SIG-M5 treated with dmso at 0.1 percent for 504 hours (cell line): ENCODE measurements around the gene NCBP3.
"Not testable (repeated sequence)": the region's sequence is repeated elsewhere in the genome, so short reads cannot be mapped to it uniquely, and the experiment has no call there.

ENCODE experiments used
- DNase-seq: peaks from one replicate; lab custom pipeline; 2025; ENCODE audit not compliant: unreplicated experiment; lab: John Stamatoyannopoulos, UW

NCBP3 gene

GRCh38 chr17:3794557-3795389 lies 51.3 kb downstream of the NCBP3 start:
- no peak for DNase-seq

DNA sequence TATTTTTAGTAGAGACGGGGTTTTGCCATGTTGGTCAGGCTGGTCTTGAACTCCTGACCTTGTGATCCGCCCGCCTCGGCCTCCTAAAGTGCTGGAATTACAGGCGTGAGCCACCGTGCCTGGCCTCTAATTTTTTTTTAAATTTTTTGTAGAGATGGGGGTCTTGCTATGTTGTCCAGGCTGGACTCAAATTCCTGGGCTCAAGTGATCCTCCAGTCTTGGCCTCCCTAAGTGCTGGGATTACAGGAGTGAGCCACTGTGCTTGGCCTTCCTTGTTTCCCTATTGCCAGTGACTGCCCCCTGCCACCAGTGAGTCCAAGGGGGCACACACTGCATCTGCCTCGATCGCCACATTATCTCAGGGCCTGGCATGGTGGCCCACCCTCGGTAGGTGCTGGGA lies 51.9 kb downstream of the NCBP3 start:
- not testable (repeated sequence) for DNase-seq

DNA sequence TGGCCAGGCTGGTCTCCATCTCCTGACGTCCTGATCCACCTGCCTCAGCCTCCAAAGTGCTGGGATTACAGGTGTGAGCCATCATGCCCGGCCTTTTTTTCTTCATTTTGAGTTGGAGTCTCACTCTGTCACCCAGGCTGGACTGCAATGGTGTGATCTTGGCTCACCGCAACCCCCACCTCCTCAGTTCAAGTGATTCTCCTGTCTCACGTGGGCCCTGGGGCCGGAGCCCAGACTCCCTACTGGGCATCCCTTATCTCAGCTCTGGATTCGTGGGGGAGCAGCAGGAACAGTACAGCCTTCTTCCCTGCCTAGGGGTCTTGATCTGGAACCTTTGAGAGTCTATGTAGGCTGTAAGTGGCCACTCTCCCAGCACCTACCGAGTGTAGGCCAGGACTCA lies 52.8 kb downstream of the NCBP3 start:
- not testable (repeated sequence) for DNase-seq

DNA sequence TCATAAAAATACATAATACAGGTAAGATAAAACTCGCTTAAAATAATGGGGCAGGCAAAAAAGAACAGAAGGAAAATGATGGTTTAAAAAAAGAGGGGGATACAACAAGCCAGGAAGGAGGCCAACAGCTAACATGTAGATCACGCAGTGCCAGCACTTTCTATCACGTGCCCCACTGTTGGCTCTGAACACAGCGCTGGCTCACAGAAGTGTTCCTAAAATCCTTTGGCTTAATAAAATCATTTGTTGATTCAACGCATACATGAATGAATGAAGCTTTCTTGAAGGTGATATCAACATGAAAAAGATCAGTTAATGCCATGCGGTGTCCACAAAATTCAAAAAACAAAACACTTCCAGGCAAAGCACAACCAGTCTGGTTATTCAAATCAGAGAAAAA lies 53.6 kb downstream of the NCBP3 start:
- no peak for DNase-seq

DNA sequence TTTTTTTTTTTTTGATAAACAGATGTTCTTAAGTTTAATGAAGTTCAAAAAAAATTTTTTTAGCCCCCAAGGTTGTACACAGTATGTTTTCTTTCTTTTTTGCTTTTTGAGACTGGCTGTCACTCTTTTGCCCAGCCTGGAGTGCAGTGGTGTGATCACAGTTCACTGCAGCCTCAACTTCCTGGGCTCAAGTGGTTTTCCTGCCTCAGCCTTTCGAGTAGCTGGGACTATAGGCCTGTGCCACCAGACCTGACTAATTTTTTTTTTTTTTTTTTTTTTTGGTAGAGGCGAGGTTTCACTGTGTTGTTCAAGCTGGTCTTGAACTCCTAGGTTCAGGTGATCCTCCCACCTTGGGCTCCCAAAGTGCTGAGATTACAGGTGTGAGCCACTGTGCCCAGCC lies 57.8 kb downstream of the NCBP3 start:
- DNase-seq: no peak

DNA sequence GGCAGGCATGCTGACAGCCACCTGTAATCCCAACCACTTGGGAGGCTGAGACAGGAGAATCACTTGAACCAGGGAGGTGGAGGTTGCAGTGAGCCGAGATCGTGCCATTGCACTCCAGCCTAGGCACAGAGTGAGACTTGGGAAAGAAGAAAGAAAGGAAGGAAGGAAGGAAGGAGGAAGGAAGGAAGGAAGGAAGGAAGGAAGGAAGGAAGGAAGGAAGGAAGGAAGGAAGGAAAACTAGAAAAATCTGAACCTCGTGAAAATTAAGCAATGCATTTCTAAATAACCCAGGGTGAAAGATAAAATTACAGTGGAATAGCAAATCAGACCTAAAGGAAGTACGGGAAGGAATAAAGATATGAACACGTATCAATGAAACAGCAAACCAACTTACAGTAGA lies 60.7 kb downstream of the NCBP3 start:
- not testable (repeated sequence) for DNase-seq

- no peak for DNase-seq
Observed at GRCh38 chr17:3782751-3783150, 63.3 kb downstream of the NCBP3 start.

DNA sequence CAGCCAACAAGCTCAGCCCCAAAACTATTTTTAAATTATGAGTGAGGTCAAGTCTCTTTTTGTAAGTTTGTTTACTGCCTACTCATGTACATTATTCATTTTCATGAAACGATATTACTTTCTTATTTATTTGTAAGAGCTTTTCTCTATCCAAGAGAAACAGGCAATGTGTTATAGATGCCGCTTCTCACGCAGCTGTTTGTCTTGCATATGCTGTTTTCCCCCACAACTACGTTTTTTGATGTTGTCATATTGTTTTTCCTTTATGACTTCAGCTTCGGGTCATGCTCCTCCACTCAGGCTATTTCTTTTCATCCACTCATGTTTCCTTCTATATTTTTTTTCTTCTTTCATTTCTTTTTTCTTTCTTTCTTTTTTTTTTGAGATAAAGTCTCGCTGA lies 65.1 kb downstream of the NCBP3 start:
- DNase-seq: no peak

GRCh38 chr17:3777366-3778120 lies 68.5 kb downstream of the NCBP3 start:
- DNase-seq: no peak

- no peak for DNase-seq
Observed at GRCh38 chr17:3773966-3774365, 72.1 kb downstream of the NCBP3 start.

- DNase-seq: no peak
Observed at GRCh38 chr17:3773511-3773910, 72.5 kb downstream of the NCBP3 start.

GRCh38 chr17:3772764-3773163 lies 73.3 kb downstream of the NCBP3 start:
- DNase-seq: no peak

- no peak for DNase-seq
Observed at GRCh38 chr17:3771140-3771539, 74.9 kb downstream of the NCBP3 start.

GRCh38 chr17:3770466-3770865 lies 75.6 kb downstream of the NCBP3 start:
- DNase-seq: peak; percentile 15

DNA sequence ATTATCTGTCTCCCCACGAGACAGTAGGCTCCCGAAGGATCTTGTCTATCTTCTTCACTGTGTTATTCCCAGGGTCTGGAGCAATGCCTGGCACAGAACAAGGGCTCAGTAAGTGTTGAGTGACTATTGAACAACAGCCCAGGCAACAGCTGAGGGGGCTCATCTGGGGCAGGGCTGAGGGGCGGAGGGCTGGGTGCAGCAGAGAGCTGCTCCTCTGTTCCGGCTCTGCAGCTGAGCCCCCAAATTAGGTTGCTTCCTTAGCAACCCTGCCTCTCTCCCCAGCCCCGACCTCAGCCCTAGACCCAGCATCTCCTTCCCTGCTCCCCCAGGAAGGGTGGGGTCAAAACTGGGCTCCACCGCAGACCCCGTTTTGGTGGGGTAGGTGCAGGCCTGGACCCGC lies 77.3 kb downstream of the NCBP3 start:
- DNase-seq: no peak

GRCh38 chr17:3768341-3768740 lies 77.7 kb downstream of the NCBP3 start:
- DNase-seq: no peak

DNA sequence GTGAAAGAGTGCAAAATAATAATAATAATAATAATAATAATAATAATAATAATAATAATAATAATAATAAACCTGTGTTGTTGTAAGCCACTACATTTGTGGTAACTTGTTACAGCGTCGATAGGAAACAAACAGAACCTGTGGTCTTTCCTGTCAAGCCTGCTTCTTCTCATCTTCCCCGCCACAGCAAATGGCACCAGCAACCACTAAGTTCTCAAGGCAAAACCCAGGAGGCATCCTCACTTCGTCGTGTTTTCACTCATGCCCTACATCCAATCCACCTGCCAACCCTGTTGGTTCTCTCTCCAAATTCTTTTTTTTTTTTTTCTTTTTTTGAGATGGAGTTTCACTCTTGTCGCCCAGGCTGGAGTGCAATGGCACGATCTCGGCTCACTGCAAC lies 79.3 kb downstream of the NCBP3 start:
- no peak for DNase-seq

DNA sequence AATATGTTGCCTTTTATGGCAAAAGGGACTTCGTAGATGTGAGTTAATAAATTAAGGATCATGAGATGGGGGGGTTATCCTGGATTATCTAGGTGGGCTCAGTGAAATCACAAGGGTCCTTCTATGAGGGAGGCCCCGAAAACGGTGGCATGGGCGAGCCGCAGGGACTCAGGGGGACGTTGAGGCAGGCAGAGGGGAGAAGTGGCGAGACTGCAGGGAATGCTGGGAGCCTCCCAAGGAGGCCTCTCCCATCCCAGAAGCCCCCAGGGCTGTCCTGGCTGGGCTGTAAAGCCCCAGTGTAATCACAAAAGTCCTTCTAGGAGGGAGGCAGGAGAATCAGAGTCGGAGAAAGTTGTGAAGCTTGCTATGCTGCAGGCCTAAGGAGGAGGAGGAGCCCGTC lies 80.1 kb downstream of the NCBP3 start:
- no peak for DNase-seq

GRCh38 chr17:3763777-3764170 lies 82.3 kb downstream of the NCBP3 start:
- DNase-seq: no peak

DNA sequence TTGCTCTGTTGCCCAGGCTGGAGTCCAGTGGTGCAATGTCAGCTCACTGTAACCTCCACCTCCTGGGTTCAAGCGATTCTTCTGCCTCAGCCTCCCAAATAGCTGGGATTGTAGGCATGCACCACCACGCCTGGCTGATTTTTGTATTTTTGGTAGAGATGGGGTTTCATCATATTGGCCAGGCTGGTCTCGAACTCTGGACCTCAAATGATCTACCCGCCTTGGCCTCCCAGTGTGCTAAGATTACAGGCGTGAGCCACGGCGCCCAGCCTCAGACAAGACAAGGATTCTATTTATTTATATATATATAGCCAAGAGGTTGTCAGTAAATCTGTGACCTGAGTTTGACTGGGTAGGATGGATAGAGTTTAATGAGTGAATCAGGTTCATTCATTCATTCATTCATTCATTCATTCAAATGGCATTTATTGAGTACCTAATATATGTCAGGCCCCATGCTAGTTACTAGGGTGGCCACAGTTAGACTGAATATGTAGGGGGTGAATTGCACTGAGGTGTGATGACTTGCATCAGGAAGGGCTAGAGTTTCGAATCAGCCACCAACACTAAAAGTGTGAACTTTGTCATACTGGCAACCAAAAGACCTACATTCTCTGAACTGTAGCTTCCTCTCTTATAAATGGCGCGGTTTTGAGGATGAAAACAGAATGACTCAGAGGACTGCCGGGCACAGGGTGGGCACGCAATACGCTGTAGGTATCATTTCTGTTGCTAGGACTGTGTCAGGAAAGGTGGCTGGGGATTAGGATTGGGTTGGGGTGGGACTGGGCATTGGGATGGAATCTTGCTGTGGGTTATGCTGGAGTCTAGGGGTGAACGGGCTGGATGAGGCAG lies 82.9 kb downstream of the NCBP3 start:
- DNase-seq: peak; percentile 76

- no peak for DNase-seq
Observed at GRCh38 chr17:3761918-3762380, 84.1 kb downstream of the NCBP3 start.
